HG03469 (cell line): ENCODE data around the gene UQCC2.

ENCODE experiments used
- ATAC-seq: cut with Tn5 transposase; IDR thresholded peaks from one replicate; pipeline ENCODE4 v1.9.1; 2021; ENCODE audit warnings: mild to moderate bottlenecking, moderate library complexity, moderate number of reproducible peaks; ENCODE audit not compliant: unreplicated experiment

The UQCC2 gene

GRCh38 chr6:33658982-33659689 lies 52.4 kb downstream of the UQCC2 start:
- ATAC-seq = no peak

- no peak for ATAC-seq
These were observed 54.7 kb downstream of the UQCC2 start for GRCh38 chr6:33656844-33657243.

GRCh38 chr6:33654831-33655554 lies 56.5 kb downstream of the UQCC2 start:
- ATAC-seq = no peak

- ATAC-seq = no peak
These were observed 59.5 kb downstream of the UQCC2 start for GRCh38 chr6:33652002-33652401.

GRCh38 chr6:33651403-33651802 lies 60.1 kb downstream of the UQCC2 start:
- no peak for ATAC-seq
